DMS153 (cell line): Measurements from ENCODE around the gene PCBP2.
"Not testable (repeated sequence)": the region's sequence is repeated elsewhere in the genome, so short reads cannot be mapped to it uniquely, and the experiment has no call there.

Source experiments
- DNase-seq: peaks from one replicate; lab custom pipeline; 2025; lab: John Stamatoyannopoulos, UW

Gene PCBP2

DNA sequence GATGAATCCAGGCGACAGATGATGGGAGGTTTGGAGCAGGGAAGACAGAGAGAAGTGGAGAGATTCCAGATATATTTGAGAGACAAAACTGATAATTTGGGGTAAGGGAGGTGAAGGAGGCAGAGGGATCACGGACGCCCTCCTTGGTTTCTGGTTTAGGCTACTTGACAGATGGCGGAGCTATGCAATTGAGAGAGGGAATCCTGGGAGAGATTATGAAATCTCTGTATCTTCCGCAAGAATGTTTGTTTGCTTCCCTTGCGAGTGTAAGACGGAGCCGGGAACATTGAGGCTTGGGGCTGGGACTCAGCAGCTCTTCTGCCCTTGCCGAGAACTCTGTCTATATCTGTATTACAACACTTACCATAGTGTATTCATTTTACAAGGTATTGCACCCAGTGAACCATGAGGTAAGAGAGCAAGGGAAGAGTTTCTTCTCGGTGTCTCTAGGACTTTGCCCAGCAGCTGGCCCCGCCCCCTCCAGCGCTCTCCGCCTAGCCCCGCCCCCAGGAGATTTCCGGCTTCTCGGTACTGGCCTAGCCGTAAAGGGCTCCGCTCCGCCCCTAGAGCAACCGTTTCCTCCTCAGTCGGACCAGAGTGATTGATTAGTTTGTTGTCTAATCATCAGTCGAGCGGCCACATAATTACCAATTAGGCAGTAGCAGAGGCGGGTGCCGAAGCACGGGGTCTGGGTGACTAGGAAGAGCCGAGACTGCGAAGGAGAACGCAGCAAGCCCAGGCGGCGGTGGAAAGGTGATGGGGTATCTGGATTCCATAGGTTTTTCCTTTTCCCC is 10.7 kb upstream of the PCBP2 start, which contains the start of gene PRR13:
Gene PRR13 (plus strand): TSS at position 695 of the 794 bp plus-strand sequence. CDS start 981 bp downstream, outside the sequence.
- DNase-seq: peak; percentile 98

DNA sequence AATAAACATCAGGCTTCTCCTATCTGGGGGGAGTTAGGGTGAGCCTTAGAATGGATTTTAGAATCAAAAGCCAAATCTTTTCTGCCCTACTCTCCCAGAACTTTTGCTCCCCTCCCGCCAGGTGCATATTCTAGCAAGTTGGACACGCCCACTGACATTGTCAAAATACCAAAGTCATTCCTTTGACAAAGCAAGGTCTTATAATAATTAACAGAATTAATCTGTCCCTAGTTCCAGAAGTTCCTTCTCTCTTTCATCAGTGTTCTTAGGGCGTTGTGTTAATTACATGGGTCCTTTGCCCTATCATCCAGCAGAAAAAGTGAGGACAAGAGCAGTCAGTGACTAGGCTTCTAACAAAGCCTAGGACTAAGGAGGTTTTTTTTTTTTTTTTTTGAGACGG is 7.9 kb upstream of the PCBP2 start:
- no peak for DNase-seq

DNA sequence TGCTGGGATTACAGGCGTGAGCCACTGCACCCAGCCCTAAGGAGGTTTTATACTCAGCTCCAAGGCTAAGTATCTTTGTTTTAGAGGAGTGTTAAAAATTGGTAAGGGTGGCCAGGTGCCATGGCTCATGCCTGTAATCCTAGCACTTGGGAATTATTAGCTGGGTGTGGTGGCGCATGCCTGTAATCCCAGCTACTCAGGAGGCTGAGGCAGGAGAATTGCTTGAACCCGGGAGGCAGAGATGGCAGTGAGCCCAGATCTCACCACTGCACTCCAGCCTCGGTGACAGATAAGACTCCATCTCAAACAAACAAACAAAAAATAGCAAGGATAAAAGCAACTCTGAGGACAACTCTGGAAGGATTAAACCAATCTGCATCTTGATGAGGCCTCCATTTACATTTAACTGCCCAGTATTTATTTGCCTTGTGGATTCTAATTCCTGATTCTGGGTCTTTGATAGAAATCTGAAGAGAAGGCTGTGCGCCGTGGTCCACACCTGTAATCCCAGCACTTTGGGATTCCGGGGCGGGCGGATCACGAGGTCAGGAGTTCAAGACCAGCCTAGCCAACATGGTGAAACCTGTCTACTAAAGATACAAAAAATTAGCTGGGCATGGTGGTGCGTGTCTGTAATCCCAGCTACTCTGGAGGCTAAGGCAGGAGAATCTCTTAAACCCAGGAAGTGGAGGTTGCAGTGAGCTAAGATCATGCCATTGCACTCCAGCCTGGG is 7.1 kb upstream of the PCBP2 start:
- DNase-seq: not testable (repeated sequence)

DNA sequence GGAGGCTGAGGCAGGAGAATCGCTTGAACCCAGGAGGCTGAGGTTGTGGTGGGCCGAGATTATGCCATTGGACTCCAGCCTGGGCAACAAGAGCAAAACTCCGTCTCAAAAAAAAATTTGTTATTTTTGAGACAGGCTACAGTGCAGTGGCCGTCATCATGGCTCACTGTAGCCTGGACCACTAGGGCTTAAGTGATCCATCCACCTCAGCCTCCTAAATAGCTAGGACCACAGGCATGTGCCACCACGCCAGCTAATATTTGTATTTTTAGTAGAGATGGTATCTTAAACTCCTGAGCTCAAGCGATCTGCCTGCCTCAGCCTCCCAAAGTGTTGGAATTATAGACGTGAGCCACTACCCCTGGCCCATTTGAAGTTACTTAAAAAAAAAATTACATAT is 966 bp upstream of the PCBP2 start:
- DNase-seq: no peak

- no peak for DNase-seq
Measured at GRCh38 chr12:53452159-53453077, 516 bp downstream of the PCBP2 start.

- DNase-seq: no peak
Measured at GRCh38 chr12:53453953-53454640, 2.2 kb downstream of the PCBP2 start.

DNA sequence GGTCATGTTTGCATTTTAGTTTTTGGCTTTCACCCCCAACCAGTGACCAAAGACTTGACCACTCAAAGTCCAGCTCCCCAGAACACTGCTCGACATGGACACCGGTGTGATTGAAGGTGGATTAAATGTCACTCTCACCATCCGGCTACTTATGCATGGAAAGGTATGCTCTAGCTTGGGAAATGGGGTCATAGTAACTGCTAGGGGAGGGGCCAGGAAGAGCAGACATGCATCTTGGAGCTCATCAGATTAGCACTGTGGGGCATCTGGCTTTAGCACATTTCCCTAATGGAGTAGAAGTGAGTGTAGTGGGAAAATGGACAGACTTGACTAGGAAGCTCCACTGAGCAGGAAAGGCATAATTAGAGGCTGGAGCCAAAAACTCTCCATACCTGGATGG is 2.8 kb downstream of the PCBP2 start:
- no peak for DNase-seq

- no peak for DNase-seq
Measured at GRCh38 chr12:53456654-53457366, 4.9 kb downstream of the PCBP2 start.

- no peak for DNase-seq
Measured at GRCh38 chr12:53459097-53459496, 7.2 kb downstream of the PCBP2 start.

DNA sequence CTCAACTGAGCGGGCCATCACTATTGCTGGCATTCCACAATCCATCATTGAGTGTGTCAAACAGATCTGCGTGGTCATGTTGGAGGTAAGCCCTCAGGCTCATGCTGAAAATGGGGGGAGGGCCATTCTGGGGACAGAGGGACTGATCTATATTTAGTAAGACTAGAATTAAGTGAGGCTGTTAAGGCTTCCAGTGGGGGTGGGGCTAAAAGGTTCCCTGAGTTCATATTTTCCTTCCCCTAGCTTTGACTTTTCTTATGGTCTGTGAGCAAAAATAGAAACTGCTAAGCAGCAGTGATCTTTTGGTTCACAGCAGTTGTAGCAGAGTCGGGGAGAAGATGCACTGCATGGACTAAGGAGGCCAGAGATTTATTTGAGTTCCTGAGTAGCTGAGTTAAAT is 9.2 kb downstream of the PCBP2 start:
- no peak for DNase-seq

DNA sequence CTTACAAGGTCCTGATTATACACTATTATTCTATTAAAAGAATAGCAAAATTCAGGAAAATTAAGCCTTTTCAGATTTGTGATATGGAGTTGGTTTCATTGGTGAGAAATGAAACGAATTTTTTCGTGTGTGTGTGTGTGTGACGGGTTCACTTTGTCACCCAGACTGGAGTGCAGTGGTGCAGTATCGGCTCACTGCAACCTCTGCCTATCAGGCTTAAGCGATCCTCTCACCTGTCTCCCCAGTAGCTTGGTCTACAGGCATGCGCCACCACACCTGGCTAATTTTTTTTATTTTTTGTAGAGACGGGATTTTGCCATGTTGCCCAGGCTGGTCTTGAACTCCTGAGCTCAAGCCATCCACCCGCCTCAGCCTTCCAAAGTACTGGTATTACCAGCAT is 9.7 kb downstream of the PCBP2 start:
- no peak for DNase-seq

GRCh38 chr12:53462935-53463334 is 11.0 kb downstream of the PCBP2 start:
- DNase-seq: no peak

- no peak for DNase-seq
Measured at GRCh38 chr12:53463802-53464560, 12.1 kb downstream of the PCBP2 start.

DNA sequence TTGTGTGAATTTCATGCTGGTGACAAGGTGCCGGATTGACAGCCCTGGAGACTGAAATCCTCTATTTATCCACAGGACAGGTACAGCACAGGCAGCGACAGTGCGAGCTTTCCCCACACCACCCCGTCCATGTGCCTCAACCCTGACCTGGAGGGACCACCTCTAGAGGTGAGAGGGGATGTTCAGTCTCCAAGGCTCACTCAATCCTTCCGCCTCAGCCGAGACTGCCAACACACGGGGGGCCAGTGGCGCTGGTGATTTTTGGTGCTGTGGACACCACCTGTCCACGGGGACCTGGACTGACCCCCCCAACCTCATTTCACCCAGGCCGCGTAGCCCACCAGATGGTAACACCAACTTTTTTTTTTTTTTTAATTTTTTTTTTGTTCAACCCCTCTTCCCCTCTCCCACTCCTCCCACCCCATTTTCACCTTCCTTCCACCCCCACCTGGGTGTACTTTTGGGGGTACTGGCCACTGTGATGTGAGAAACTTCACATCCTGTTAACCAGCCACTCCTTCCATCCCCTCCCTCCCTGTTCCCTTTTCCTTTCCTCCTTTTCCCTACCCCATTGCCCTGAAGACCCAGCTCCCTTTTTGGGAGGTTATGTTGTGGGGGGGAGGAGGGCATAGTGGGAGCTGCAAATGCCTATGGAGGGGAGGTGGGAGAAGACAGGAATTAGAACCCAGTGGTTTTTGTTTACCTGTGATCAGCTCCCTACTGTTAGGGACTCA is 12.9 kb downstream of the PCBP2 start:
- no peak for DNase-seq

GRCh38 chr12:53465679-53466078 is 13.8 kb downstream of the PCBP2 start:
- no peak for DNase-seq

GRCh38 chr12:53466640-53467039 is 14.7 kb downstream of the PCBP2 start:
- no peak for DNase-seq

DNA sequence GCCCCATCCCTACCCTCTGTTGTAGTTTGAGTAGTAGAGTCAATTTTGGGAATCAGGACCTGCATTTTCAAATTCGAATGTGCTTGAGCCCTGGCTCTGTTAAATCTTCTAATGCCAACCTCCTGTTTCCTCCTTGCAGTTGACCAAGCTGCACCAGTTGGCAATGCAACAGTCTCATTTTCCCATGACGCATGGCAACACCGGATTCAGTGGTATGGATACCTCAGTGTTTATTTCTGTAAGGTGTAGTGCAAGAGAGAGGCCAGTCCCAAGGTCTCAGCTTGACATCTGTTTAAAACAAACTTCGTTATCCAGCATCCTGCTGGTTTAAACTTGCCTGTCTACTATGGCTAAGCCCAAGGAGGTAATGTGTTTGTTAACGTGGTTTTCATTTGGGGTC is 15.2 kb downstream of the PCBP2 start:
- no peak for DNase-seq

GRCh38 chr12:53467880-53468279 is 16.0 kb downstream of the PCBP2 start:
- DNase-seq: no peak

- DNase-seq: no peak
Measured at GRCh38 chr12:53468282-53468681, 16.4 kb downstream of the PCBP2 start.
